ENCODE measurements around the gene ALKBH8.

Gene ALKBH8

GRCh38 chr11:107490836-107491235 lies 74.7 kb downstream of the ALKBH8 start:
- TF ChIP-seq, protein P1, sequence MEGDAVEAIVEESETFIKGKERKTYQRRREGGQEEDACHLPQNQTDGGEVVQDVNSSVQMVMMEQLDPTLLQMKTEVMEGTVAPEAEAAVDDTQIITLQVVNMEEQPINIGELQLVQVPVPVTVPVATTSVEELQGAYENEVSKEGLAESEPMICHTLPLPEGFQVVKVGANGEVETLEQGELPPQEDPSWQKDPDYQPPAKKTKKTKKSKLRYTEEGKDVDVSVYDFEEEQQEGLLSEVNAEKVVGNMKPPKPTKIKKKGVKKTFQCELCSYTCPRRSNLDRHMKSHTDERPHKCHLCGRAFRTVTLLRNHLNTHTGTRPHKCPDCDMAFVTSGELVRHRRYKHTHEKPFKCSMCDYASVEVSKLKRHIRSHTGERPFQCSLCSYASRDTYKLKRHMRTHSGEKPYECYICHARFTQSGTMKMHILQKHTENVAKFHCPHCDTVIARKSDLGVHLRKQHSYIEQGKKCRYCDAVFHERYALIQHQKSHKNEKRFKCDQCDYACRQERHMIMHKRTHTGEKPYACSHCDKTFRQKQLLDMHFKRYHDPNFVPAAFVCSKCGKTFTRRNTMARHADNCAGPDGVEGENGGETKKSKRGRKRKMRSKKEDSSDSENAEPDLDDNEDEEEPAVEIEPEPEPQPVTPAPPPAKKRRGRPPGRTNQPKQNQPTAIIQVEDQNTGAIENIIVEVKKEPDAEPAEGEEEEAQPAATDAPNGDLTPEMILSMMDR (conservative IDR thresholded peaks at IDR 0.05; ENCODE audit: low read depth, low read length), result no peak

GRCh38 chr11:107482234-107482633 lies 83.3 kb downstream of the ALKBH8 start:
- TF ChIP-seq, protein P1 (conservative IDR thresholded peaks at IDR 0.05; ENCODE audit: low read depth, low read length), result no peak
- DNase-seq (ENCODE audit: low read depth), result no peak
- H3K4me3 ChIP-seq (ENCODE audit: low read depth, low read length), result no peak overlapping the region

More at GRCh38 chr11:107490836-107491235, 74.7 kb downstream of the ALKBH8 start:
- no peak for DNase-seq (ENCODE audit: low read depth)
- no peak overlapping the region for H3K4me3 ChIP-seq (ENCODE audit: low read depth, low read length)

- DNase-seq (ENCODE audit: low read depth), result no peak
- TF ChIP-seq, protein P1 (conservative IDR thresholded peaks at IDR 0.05; ENCODE audit: low read depth, low read length), result no peak
- no peak overlapping the region for H3K4me3 ChIP-seq (ENCODE audit: low read depth, low read length)
Observed at GRCh38 chr11:107478922-107479321, 86.6 kb downstream of the ALKBH8 start.

DNA sequence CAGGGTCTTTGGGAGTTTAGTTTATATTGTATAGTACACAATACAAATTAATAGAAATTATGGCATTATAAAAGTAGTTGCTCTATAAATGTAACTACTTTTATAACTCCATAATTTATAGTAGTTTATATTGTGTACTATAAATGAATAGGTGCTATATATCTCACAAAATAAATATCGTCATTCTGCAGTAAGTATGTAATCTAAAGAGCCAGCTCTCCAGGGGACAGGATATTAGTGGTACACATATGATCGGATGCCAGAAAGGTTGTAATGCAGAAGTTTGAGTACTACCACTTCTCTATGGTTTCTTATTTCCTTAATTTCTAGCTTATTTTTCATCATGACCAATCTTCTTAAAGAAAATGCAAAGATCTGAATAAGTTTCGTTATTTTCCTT lies 87.7 kb downstream of the ALKBH8 start:
- no peak overlapping the region for H3K4me3 ChIP-seq (ENCODE audit: low read depth, low read length)
- no peak for DNase-seq (ENCODE audit: low read depth)
- TF ChIP-seq, protein P1 (conservative IDR thresholded peaks at IDR 0.05; ENCODE audit: low read depth, low read length), result no peak

- TF ChIP-seq, protein P1 (conservative IDR thresholded peaks at IDR 0.05; ENCODE audit: low read depth, low read length), result no peak
- H3K4me3 ChIP-seq (ENCODE audit: low read depth, low read length), result no peak overlapping the region
- no peak for DNase-seq (ENCODE audit: low read depth)
Observed at GRCh38 chr11:107473792-107474191, 91.7 kb downstream of the ALKBH8 start.

GRCh38 chr11:107472966-107473365 lies 92.6 kb downstream of the ALKBH8 start:
- no peak for DNase-seq (ENCODE audit: low read depth)
- no peak overlapping the region for H3K4me3 ChIP-seq (ENCODE audit: low read depth, low read length)
- TF ChIP-seq, protein P1 (conservative IDR thresholded peaks at IDR 0.05; ENCODE audit: low read depth, low read length), result no peak

- peak; percentile 62 for DNase-seq (ENCODE audit: low read depth)
- H3K4me3 ChIP-seq (ENCODE audit: low read depth, low read length), result no peak overlapping the region
- TF ChIP-seq, protein P1 (conservative IDR thresholded peaks at IDR 0.05; ENCODE audit: low read depth, low read length), result no peak
Observed at GRCh38 chr11:107468596-107468995, 96.9 kb downstream of the ALKBH8 start.

Data from choroid plexus epithelial cell (primary cell).